HepG2 (cell line): ENCODE results near the gene PKIG. TPM values are rescaled to one million over a fixed set of nuclear protein-coding genes. Genes with fewer than 3 reads are reported as not detected.

Experiments used
- ARID4A ChIP-seq: sonication (generic); formaldehyde crosslinking; IDR thresholded peaks from 2 replicates; pipeline ENCODE4 v1.5.0; 2020; ENCODE audit warnings: mild to moderate bottlenecking, missing genetic modification reagents, borderline replicate concordance
- REPIN1 ChIP-seq: sonication (generic); formaldehyde crosslinking; IDR thresholded peaks from 2 replicates; pipeline ENCODE4 v1.8.0; 2022; ENCODE audit warnings: missing genetic modification reagents, low read depth, mild to moderate bottlenecking, borderline replicate concordance
- polyA plus RNA-seq, 8 experiments: library from polyadenylated mRNA; depleted of rRNA in 3 of 8; stranded (reverse) in 7 of 8; unstranded in 1 of 8; fragments of >200 nt; fragmentation: Illumina TruSeq in 4 of 8; extraction: Trizol in 4 of 8; gene quantifications; 2 replicates each; pipeline versions ENCODE4 v1.2.1 to v1.2.3, GENCODE V29; 2011 to 2016; ENCODE audit warnings: low read depth in 4 of 8, missing spikeins in 1 of 8, mixed read lengths in 1 of 8; ENCODE audit not compliant: insufficient read depth in 1 of 8
- total RNA-seq, 5 experiments: library from RNA; depleted of rRNA; stranded (reverse); fragments of >200 nt; fragmentation: Illumina TruSeq; extraction: Trizol; gene quantifications; 2 replicates each; pipeline ENCODE4 v1.2.3, GENCODE V29; 2016; ENCODE audit warnings: low read depth in 1 of 5
- TF ChIP-seq, protein P1 (sequence below), 2 experiments: sonication (generic) in 1 of 2; formaldehyde crosslinking in 1 of 2; IDR thresholded peaks; 2 replicates each; pipeline versions ENCODE4 v1.6.1 to v1.9.0; 2014 to 2022; ENCODE audit warnings: antibody characterized with exemption in 1 of 2, borderline replicate concordance in 1 of 2, inconsistent platforms in 1 of 2, low read depth in 1 of 2, missing genetic modification reagents in 1 of 2

Gene PKIG
- total and polyA plus RNA-seq, 2 of the 13 experiments (the other 11 are each of a cell fraction or from before 2014, with no cell fraction given): 30.8 to 44.5 TPM

DNA sequence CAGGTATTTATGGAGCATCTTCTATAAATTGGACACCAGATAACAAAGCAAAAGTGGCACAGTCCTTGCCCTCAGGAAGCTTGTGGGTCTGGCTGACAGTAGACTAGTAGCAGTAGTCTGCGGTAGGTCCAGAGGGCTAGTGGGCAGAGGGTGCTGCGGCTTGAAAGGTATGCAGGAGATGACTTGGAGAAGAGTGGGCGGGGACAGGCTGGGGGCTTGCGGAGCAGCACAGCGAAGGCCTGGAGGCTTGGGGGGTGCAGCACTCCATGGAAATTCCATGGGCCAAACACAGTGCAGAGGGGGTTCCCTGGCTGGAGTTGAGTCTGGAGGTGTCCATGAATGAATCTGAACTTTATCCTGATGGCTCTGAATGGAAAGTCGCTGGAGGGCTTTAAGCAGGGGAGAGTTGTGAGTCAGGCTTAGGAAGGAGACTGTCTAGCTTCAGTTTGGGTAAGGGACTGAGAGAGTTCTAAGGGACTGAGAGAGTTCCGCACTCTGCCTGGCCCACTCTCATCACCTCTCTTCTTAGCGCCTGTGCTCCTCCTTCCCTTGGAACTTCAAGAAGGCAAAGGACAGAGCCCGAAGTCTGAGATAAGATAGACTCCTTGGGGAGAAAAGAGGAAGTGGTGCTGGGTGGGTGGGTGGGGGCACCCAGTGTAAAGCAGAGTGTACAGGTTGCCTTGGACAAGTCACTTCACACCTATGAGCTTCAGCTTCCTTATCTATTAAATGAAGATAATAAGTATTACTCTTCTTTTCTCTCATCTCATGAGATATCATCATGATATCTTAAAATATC lies 8.8 kb downstream of the PKIG start (continued):
- no peak for TF ChIP-seq ARID4A (CRISPR knock-in tag)
- TF ChIP-seq, protein P1, sequence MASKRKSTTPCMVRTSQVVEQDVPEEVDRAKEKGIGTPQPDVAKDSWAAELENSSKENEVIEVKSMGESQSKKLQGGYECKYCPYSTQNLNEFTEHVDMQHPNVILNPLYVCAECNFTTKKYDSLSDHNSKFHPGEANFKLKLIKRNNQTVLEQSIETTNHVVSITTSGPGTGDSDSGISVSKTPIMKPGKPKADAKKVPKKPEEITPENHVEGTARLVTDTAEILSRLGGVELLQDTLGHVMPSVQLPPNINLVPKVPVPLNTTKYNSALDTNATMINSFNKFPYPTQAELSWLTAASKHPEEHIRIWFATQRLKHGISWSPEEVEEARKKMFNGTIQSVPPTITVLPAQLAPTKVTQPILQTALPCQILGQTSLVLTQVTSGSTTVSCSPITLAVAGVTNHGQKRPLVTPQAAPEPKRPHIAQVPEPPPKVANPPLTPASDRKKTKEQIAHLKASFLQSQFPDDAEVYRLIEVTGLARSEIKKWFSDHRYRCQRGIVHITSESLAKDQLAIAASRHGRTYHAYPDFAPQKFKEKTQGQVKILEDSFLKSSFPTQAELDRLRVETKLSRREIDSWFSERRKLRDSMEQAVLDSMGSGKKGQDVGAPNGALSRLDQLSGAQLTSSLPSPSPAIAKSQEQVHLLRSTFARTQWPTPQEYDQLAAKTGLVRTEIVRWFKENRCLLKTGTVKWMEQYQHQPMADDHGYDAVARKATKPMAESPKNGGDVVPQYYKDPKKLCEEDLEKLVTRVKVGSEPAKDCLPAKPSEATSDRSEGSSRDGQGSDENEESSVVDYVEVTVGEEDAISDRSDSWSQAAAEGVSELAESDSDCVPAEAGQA (IDR thresholded peaks at IDR 0.05; ENCODE audit: low read depth): no peak
- TF ChIP-seq, protein P1 (CRISPR knock-in tag; IDR thresholded peaks at IDR 0.05; ENCODE audit: borderline replicate concordance): no peak
- no peak for TF ChIP-seq REPIN1 (CRISPR knock-in tag)
